Prostate gland (tissue), 2 donors: ENCODE data around the gene UGGT1.

ENCODE experiments used
- CTCF ChIP-seq, 4 experiments: fragments of 200-600 bp in 2 of 4; fragments of 450-650 bp in 2 of 4; sonication (generic) in 2 of 4; IDR thresholded peaks; 1 replicate in 3 of 4; 2 replicates in 1 of 4; pipeline ENCODE4 v1.5.1; 2016 to 2019; ENCODE audit warnings: antibody characterized with exemption in 4 of 4, mild to moderate bottlenecking in 2 of 4, moderate library complexity in 2 of 4
- POLR2A ChIP-seq: fragments of 450-650 bp; IDR thresholded peaks from one replicate; pipeline ENCODE4 v1.6.1; 2016; ENCODE audit warnings: antibody characterized with exemption, mild to moderate bottlenecking
- POLR2AphosphoS5 ChIP-seq: sonication (generic); formaldehyde crosslinking; IDR thresholded peaks from one replicate; pipeline ENCODE4 v1.6.1; 2017; ENCODE audit warnings: antibody characterized with exemption

DNA sequence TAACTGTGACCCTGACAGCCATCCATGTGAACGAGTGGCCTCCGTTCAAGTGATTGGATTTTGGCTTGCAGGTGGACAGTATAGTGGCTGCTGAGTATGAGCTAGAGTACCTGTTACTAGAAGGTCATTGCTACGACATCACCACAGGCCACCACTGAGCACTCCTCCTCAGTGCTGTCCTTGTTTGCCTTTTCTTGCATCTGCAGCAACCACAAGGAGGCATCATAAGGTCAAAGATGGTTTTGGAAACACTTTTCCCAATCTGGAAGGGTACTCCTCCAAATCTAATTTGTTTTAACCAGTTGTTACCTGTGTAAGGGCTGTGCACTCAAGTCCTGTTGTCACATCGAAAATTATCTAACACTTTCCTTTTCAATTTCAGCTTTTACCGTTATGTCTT is 81.2 kb downstream of the UGGT1 start:
- peak in 1 of 4 experiments; percentile 29 for TF ChIP-seq CTCF (IDR thresholded peaks at IDR 0.05)
- TF ChIP-seq POLR2A: no peak
- TF ChIP-seq POLR2AphosphoS5: no peak
